ENCODE measurements around the gene C5AR1. TPM values are rescaled to one million over a fixed set of nuclear protein-coding genes. Genes with fewer than 3 reads are reported as not detected.

C5AR1 gene
- total RNA-seq, 2 donors from 2014 or later, result 5.3 to 11.5 TPM

DNA sequence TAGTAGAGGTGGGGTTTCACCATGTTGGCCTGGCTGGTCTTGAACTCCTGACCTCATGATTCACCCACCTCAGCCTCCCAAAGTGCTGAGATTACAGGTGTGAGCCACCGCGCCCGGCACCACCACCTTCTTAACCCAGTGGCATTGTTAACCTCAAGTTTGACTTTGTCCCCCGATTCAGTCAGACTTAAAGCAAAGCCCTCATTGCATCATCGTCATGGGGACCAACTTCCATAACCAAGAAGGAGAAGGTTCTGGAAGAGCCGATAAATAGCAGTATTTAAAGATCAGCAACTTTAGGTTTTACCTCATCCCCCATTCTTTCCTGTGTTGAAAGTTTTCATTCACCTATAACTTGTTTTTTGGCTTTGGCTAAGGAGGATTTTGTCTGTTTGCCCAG is 41.6 kb upstream of the C5AR1 start:
- no peak overlapping the region for H3K4me3 ChIP-seq
- H3K9ac ChIP-seq (ENCODE audit: low read depth in 2 of 2, low read length in 2 of 2), result no peak overlapping the region
- peaks cover 9% of the 10 kb centered on the region for H3K36me3 ChIP-seq
- no peaks in the 10 kb centered on the region for H3K4me1 ChIP-seq
- no peaks in the 10 kb centered on the region for H3K9me3 ChIP-seq
- no peak for TF ChIP-seq CTCF (IDR thresholded peaks at IDR 0.05)
- intact Hi-C loops (cut with DNase I), result no loop called here
- no peak for DNase-seq
- no peak overlapping the region for H3K27ac ChIP-seq
- no peaks in the 10 kb centered on the region for H3K27me3 ChIP-seq

- no peak for TF ChIP-seq CTCF (IDR thresholded peaks at IDR 0.05)
- H3K36me3 ChIP-seq, result peaks cover 2% of the 10 kb centered on the region
- intact Hi-C loops (cut with DNase I), result no loop called here
Measured at GRCh38 chr19:47269596-47269995, 40.1 kb upstream of the C5AR1 start.

DNA sequence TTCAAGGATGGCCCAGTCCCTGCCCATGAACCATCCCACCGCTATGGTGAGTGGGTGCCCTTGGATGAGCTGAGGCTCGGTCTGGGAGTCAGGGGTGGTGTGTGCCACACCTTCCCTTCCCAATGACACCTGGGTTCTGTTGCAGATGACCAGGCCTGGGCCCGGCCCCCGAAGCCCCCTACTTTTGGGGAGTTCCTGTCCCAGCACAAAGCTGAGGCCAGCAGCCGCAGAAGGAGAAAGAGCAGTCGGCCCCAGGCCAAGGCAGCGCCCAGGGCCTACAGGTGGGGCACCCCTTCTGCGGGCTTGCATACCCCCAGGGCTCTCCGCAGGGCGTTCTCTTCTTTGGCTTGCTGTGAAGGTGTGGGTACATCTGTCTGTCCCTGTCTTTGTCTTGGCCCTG is 39.3 kb upstream of the C5AR1 start:
- DNase-seq, result no peak

More at GRCh38 chr19:47269596-47269995, 40.1 kb upstream of the C5AR1 start:
- H3K4me1 ChIP-seq, result no peaks in the 10 kb centered on the region
- H3K4me3 ChIP-seq, result no peak overlapping the region
- H3K9ac ChIP-seq (ENCODE audit: low read depth in 2 of 2, low read length in 2 of 2), result no peak overlapping the region
- DNase-seq, result no peak
- H3K9me3 ChIP-seq, result no peaks in the 10 kb centered on the region
- H3K27ac ChIP-seq, result no peak overlapping the region
- no peaks in the 10 kb centered on the region for H3K27me3 ChIP-seq

GRCh38 chr19:47271949-47272348 is 37.7 kb upstream of the C5AR1 start:
- Histone ChIP-seq H3K27ac (no peak overlapping the region), H3K4me3 (no peak overlapping the region), H3K9me3 (no peaks in the 10 kb centered on the region), H3K27me3 (no peaks in the 10 kb centered on the region), H3K9ac (ENCODE audit: low read depth in 2 of 2, low read length in 2 of 2) (no peak overlapping the region), H3K4me1 (peaks cover 4% of the 10 kb centered on the region), H3K36me3 (no peaks in the 10 kb centered on the region)
- DNase-seq, result no peak
- intact Hi-C loops (cut with DNase I), result no loop called here
- TF ChIP-seq CTCF (IDR thresholded peaks at IDR 0.05), result no peak

More for the DNA sequence above, 39.3 kb upstream of the C5AR1 start:
- H3K9me3 ChIP-seq, result no peaks in the 10 kb centered on the region
- no peaks in the 10 kb centered on the region for H3K27me3 ChIP-seq
- H3K4me1 ChIP-seq, result peaks cover 2% of the 10 kb centered on the region
- H3K4me3 ChIP-seq, result no peak overlapping the region
- intact Hi-C loops (cut with DNase I), result no loop called here
- H3K27ac ChIP-seq, result no peak overlapping the region
- TF ChIP-seq CTCF (IDR thresholded peaks at IDR 0.05), result no peak
- H3K36me3 ChIP-seq, result no peaks in the 10 kb centered on the region
- no peak overlapping the region for H3K9ac ChIP-seq (ENCODE audit: low read depth in 2 of 2, low read length in 2 of 2)

- H3K27me3 ChIP-seq, result no peaks in the 10 kb centered on the region
- DNase-seq, result peak; percentile 58
- H3K27ac ChIP-seq, result peak overlapping the region; percentile 93
- H3K36me3 ChIP-seq, result no peaks in the 10 kb centered on the region
- intact Hi-C loops (cut with DNase I), result no loop called here
- H3K9me3 ChIP-seq, result no peaks in the 10 kb centered on the region
- H3K4me1 ChIP-seq, result peaks cover 4% of the 10 kb centered on the region
- peak overlapping the region; percentile 99 to 100 for H3K9ac ChIP-seq (ENCODE audit: low read depth in 2 of 2, low read length in 2 of 2)
- TF ChIP-seq CTCF (IDR thresholded peaks at IDR 0.05), result no peak
- H3K4me3 ChIP-seq, result peak overlapping the region; percentile 51
Measured at GRCh38 chr19:47272448-47273312, 37.0 kb upstream of the C5AR1 start.
